HCT116 (cell line): Measurements from ENCODE around the gene KAZN.

Experiments
- ATF3 ChIP-seq: IDR thresholded peaks from 2 replicates; pipeline ENCODE4 v1.6.1; 2012
- FOSL1 ChIP-seq: IDR thresholded peaks from 2 replicates; pipeline ENCODE4 v1.6.1; 2012; ENCODE audit warnings: low read depth
- JUND ChIP-seq: IDR thresholded peaks from 2 replicates; pipeline ENCODE4 v1.6.1; 2012

DNA sequence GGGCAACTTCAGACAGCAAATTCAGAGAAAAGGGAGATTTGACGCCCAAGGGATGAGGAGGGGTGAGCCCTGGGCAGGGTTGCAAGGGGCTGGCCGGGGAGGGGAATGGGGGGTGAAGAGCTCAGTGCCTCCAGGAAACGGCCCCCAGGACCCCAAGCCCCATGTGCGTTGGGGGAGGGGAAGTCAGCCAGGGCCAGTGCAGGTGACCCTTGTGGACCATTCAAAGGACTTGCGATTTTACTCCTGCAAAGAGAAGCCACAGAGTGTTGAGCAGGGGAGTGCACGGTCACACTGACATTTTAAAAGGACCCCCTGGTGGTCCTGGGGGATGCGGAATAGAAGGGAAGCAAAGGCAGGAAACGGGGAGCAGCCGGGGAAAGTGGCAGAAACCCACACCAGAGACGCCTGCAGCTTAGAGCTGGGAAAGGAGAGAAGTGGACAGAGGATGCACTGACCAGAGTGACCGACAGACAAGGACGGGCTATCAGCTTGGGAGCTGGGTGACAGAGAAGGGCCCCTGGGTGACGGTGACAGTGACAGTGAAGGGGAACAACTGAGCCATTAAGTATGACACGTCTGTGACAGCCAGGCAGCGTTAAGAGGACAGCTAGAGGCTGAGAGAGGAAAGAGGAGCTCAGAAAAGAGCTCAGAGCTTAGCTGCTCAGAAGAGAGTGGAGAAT, 501.1 kb downstream of the KAZN start:
- TF ChIP-seq ATF3 (no peak), JUND (no peak), FOSL1 (no peak)
